Colonic mucosa (tissue), 4 donors: ENCODE data around the gene PDK1. TPM values are rescaled to one million over a fixed set of nuclear protein-coding genes. Genes with fewer than 3 reads are reported as not detected.

Experiments used
- DNase-seq: peaks from one replicate; pipeline ENCODE4 v3.0.0-alpha.2; 2020
- H3K27ac ChIP-seq: fragments of 200-600 bp; one replicate; pipeline ENCODE4 v1.8.0; 2021
- H3K27me3 ChIP-seq: fragments of 200-600 bp; one replicate; pipeline ENCODE4 v1.8.0; 2021
- H3K36me3 ChIP-seq: fragments of 200-600 bp; one replicate; pipeline ENCODE4 v1.8.0; 2021
- H3K4me1 ChIP-seq: fragments of 200-600 bp; one replicate; pipeline ENCODE4 v1.8.0; 2021; ENCODE audit warnings: mild to moderate bottlenecking
- H3K4me3 ChIP-seq: fragments of 200-600 bp; one replicate; pipeline ENCODE4 v1.8.0; 2021
- H3K9ac ChIP-seq, 2 donors: one replicate each; pipeline ENCODE4 v1.7.0; 2013; ENCODE audit warnings: control low read depth in 2 of 2, low read depth in 2 of 2, low read length in 2 of 2
- H3K9me3 ChIP-seq: fragments of 200-600 bp; one replicate; pipeline ENCODE4 v1.8.0; 2021
- intact Hi-C: fragments of 100-400 bp; cut with DNase I; formaldehyde crosslinking; loops from one replicate; pipeline ENCODE4 v1.14.1; 2022
- total RNA-seq, 2 donors: library from RNA; stranded (reverse); fragmentation: NEBNext Ultra II Directional in 1 of 2; extraction: Animal tissue kit (Norgen Biotek cat#: 25700) in 1 of 2; gene quantifications; one replicate each; pipeline ENCODE4 v1.2.1, GENCODE V29; 2021
- TF ChIP-seq, protein P1 (sequence below): fragments of 200-600 bp; IDR thresholded peaks from one replicate; pipeline ENCODE4 v1.8.0; 2022; ENCODE audit warnings: antibody characterized with exemption, mild to moderate bottlenecking
- donor health status: healthy.
- donor health status: DM: no; HTN: no; CAD: no.
- donor health status: DM: no; HTN: no; CAD: no.

PDK1 gene
- total RNA-seq, 2 donors from 2014 or later: 13.3 to 44.1 TPM

DNA sequence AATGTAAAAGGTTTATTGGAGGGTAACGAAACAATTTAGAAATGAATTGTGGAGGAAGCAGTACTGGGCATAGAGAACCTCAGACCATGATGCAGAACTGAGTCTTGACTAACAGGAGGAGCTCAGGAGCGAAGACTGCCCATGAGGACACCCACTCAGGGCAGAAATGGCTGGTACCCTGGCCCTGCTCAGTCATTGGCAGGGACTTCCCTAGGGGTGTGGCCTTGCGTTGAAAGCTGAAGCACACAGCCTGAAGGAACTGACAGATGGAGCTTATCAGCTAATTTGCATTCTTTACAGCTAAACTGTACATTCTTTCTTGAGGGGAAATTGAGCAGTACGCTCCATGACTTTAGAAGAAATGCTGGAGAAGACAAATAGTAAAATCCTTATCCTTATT is 57.1 kb downstream of the PDK1 start:
- intact Hi-C loops: no loop called here
- Histone ChIP-seq H3K9me3 (no peaks in the 10 kb centered on the region), H3K9ac (no peak overlapping the region), H3K27me3 (no peaks in the 10 kb centered on the region), H3K36me3 (no peaks in the 10 kb centered on the region), H3K27ac (no peak overlapping the region), H3K4me3 (no peak overlapping the region), H3K4me1 (no peaks in the 10 kb centered on the region)
- DNase-seq: no peak
- TF ChIP-seq, protein P1, sequence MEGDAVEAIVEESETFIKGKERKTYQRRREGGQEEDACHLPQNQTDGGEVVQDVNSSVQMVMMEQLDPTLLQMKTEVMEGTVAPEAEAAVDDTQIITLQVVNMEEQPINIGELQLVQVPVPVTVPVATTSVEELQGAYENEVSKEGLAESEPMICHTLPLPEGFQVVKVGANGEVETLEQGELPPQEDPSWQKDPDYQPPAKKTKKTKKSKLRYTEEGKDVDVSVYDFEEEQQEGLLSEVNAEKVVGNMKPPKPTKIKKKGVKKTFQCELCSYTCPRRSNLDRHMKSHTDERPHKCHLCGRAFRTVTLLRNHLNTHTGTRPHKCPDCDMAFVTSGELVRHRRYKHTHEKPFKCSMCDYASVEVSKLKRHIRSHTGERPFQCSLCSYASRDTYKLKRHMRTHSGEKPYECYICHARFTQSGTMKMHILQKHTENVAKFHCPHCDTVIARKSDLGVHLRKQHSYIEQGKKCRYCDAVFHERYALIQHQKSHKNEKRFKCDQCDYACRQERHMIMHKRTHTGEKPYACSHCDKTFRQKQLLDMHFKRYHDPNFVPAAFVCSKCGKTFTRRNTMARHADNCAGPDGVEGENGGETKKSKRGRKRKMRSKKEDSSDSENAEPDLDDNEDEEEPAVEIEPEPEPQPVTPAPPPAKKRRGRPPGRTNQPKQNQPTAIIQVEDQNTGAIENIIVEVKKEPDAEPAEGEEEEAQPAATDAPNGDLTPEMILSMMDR: no peak

DNA sequence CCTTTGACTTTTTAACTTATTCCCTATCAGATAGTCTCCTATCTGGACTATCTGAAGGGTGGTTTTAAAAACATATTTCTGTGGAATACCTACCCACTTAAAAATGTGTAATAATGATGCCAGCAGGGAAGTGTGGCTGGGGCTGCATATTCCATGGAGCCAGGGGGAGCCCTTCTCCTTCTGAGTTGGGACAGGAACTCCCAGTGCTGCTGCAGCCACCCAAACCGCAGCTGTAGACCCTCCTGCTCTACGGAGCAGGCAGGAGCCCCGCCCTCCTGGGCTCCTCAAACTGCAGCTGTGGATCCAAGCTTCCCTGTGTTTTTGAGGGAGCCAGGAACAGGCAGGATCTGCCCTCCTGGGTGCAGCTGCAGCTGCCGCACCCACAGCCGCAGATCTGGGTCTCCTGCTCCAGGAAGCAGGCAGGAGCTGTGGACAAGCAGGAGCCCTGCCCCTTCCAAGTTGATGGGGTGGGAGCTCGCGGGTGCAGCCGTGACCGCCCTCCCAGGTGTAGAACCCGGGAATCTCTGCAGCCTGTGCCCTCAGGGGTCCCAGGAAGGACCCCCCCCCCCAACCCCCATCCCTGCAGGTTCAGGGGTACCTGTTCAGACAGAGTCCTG is 57.8 kb downstream of the PDK1 start:
- no peaks in the 10 kb centered on the region for H3K4me1 ChIP-seq
- H3K9ac ChIP-seq: no peak overlapping the region
- intact Hi-C loops: no loop called here
- H3K9me3 ChIP-seq: no peaks in the 10 kb centered on the region
- TF ChIP-seq, protein P1: no peak
- no peaks in the 10 kb centered on the region for H3K27me3 ChIP-seq
- no peaks in the 10 kb centered on the region for H3K36me3 ChIP-seq
- no peak for DNase-seq
- H3K27ac ChIP-seq: no peak overlapping the region
- H3K4me3 ChIP-seq: no peak overlapping the region

DNA sequence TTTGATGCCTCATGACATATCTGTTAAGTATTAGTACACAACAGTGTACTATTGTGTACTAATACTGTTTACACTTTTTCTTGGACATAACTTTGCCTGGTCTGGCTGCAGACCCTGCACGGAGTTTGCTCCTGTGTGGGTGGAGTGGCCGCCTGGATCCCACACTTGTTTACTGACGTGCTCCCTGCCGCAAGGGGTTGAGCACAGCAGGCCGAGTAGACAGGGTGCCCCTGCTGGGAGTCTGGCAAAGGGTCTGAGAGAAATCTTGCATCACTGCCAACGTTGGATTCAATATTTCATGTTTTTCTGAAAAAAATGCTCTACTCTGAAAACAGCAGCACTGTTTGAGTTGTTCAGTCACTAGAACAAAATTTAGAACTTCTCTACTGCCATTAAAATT is 59.0 kb downstream of the PDK1 start:
- H3K27ac ChIP-seq: no peak overlapping the region
- no peak for DNase-seq
- H3K27me3 ChIP-seq: no peaks in the 10 kb centered on the region
- H3K9me3 ChIP-seq: no peaks in the 10 kb centered on the region
- no peaks in the 10 kb centered on the region for H3K4me1 ChIP-seq
- H3K36me3 ChIP-seq: no peaks in the 10 kb centered on the region
- H3K9ac ChIP-seq: no peak overlapping the region
- H3K4me3 ChIP-seq: no peak overlapping the region
- TF ChIP-seq, protein P1: no peak
- intact Hi-C loops: no loop called here

DNA sequence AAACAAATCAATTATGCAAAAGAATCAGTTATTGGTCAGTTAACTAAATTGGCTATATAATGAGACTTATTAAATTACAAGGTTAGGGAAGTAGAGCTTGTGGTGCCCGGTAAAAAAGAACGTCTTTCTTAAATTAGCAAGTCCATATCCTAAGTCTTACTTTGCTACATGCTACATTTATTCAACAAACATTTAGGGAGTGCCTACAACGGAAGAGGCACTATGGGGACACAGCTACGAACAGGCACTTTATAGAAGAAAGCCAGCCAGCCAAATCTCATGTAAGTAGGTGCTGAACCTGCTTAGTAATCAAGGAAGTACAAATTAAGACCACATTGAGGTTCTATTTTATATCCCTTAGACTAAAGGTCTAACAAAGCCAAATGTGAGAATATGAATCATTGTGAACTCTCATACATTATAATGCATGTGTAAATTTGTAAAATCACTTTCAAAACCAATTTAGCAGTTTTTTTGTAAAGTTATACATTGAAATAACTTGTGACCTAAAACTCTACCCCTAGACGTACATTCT is 59.9 kb downstream of the PDK1 start:
- H3K36me3 ChIP-seq: no peaks in the 10 kb centered on the region
- H3K27me3 ChIP-seq: no peaks in the 10 kb centered on the region
- TF ChIP-seq, protein P1: no peak
- H3K4me1 ChIP-seq: no peaks in the 10 kb centered on the region
- H3K4me3 ChIP-seq: no peak overlapping the region
- H3K9ac ChIP-seq: no peak overlapping the region
- H3K27ac ChIP-seq: no peak overlapping the region
- H3K9me3 ChIP-seq: no peaks in the 10 kb centered on the region
- no peak for DNase-seq
- intact Hi-C loops: no loop called here

DNA sequence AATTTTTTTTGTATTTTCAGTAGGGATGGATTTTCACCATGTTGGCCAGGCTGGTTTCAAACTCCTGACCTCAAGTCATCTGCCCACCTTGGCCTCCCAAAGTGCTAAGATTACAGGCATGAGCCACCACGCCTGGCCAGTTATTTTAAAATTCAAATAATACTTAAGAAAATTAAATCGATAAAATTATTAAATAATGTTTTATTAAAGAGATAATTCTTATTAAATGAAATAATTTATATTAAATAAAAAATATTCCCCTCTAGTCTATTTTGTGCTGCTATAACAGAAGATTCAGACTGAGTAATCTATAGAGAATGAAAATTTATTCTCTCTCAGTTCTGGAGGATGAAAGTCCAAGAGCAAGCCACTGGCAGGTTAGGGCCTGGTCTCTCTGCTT is 61.2 kb downstream of the PDK1 start:
- H3K36me3 ChIP-seq: no peaks in the 10 kb centered on the region
- TF ChIP-seq, protein P1: no peak

More for the DNA sequence above, 61.2 kb downstream of the PDK1 start:
- DNase-seq: no peak
- intact Hi-C loops: no loop called here
- H3K4me3 ChIP-seq: no peak overlapping the region
- no peaks in the 10 kb centered on the region for H3K9me3 ChIP-seq
- no peaks in the 10 kb centered on the region for H3K27me3 ChIP-seq
- no peaks in the 10 kb centered on the region for H3K4me1 ChIP-seq
- H3K27ac ChIP-seq: no peak overlapping the region
- H3K9ac ChIP-seq: no peak overlapping the region
